Fibroblast of mammary gland (primary cell): ENCODE measurements around the gene SGMS2.
A peak's percentile ranks its signal among the peaks of the same experiment; 100 is the strongest.

ENCODE experiments used
- DNase-seq: peaks from one replicate; pipeline ENCODE4 v3.0.0-alpha.2; 2010; ENCODE audit warnings: low read depth
- H3K4me3 ChIP-seq: 2 replicates; pipeline ENCODE4 v1.5.1; 2011; ENCODE audit warnings: low read depth, mild to moderate bottlenecking, low read length, moderate library complexity; ENCODE audit not compliant: control insufficient read depth
- CTCF ChIP-seq: conservative IDR thresholded peaks from 2 replicates; pipeline ENCODE4 v1.5.1; 2011; ENCODE audit warnings: low read depth, low read length, inconsistent platforms; ENCODE audit not compliant: control insufficient read depth, insufficient read depth

Gene SGMS2

GRCh38 chr4:107853444-107854355, 29.0 kb downstream of the SGMS2 start:
- no peak for TF ChIP-seq CTCF
- H3K4me3 ChIP-seq: peak overlapping the region; percentile 34
- peak; percentile 86 for DNase-seq

- no peak for TF ChIP-seq CTCF
- H3K4me3 ChIP-seq: peak overlapping the region; percentile 34
- DNase-seq: peak; percentile 93
These were observed 29.8 kb downstream of the SGMS2 start for GRCh38 chr4:107854356-107855022.

GRCh38 chr4:107855723-107856122, 31.0 kb downstream of the SGMS2 start:
- H3K4me3 ChIP-seq: no peak overlapping the region
- DNase-seq: no peak
- TF ChIP-seq CTCF: no peak

- DNase-seq: no peak
- no peak for TF ChIP-seq CTCF
- H3K4me3 ChIP-seq: no peak overlapping the region
These were observed 32.2 kb downstream of the SGMS2 start for GRCh38 chr4:107856901-107857300.

- no peak for DNase-seq
- TF ChIP-seq CTCF: no peak
- H3K4me3 ChIP-seq: no peak overlapping the region
These were observed 33.0 kb downstream of the SGMS2 start for GRCh38 chr4:107857741-107858140.

- no peak for TF ChIP-seq CTCF
- DNase-seq: no peak
- no peak overlapping the region for H3K4me3 ChIP-seq
These were observed 33.5 kb downstream of the SGMS2 start for GRCh38 chr4:107858158-107858742.
